Measurements from ENCODE around the gene PIGQ.

Gene PIGQ

GRCh38 chr16:630815-631405 is 61.1 kb downstream of the PIGQ start, which contains the start of gene WFIKKN1:
WFIKKN1 (plus strand) TSS chr16:630985; CDS start chr16:631254, 269 bp downstream.
- no peak for DNase-seq

- DNase-seq: no peak
Observed at GRCh38 chr16:631808-632358, 62.1 kb downstream of the PIGQ start.

GRCh38 chr16:632486-633335 is 62.9 kb downstream of the PIGQ start:
- DNase-seq: no peak

DNA sequence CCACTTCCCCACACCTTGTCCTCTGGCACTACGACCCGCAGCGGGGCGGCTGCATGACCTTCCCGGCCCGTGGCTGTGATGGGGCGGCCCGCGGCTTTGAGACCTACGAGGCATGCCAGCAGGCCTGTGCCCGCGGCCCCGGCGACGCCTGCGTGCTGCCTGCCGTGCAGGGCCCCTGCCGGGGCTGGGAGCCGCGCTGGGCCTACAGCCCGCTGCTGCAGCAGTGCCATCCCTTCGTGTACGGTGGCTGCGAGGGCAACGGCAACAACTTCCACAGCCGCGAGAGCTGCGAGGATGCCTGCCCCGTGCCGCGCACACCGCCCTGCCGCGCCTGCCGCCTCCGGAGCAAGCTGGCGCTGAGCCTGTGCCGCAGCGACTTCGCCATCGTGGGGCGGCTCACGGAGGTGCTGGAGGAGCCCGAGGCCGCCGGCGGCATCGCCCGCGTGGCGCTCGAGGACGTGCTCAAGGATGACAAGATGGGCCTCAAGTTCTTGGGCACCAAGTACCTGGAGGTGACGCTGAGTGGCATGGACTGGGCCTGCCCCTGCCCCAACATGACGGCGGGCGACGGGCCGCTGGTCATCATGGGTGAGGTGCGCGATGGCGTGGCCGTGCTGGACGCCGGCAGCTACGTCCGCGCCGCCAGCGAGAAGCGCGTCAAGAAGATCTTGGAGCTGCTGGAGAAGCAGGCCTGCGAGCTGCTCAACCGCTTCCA is 63.7 kb downstream of the PIGQ start:
- DNase-seq: no peak
